Tibial nerve (tissue), 4 donors: ENCODE data around the gene INPP5A. TPM values are rescaled to one million over a fixed set of nuclear protein-coding genes. Genes with fewer than 3 reads are reported as not detected.
A peak's percentile ranks its signal among the peaks of the same experiment; 100 is the strongest.

ENCODE experiments used
- DNase-seq, 2 donors: peaks; one replicate each; pipeline ENCODE4 v3.0.0-alpha.2; 2019; ENCODE audit warnings: low spot score in 2 of 2
- H3K27ac ChIP-seq, 4 donors: fragments of 200-600 bp; sonication (generic) in 3 of 4; one replicate each; pipeline ENCODE4 v1.5.1; 2017 to 2019; ENCODE audit warnings: mild to moderate bottlenecking in 1 of 4
- H3K27me3 ChIP-seq, 2 donors: fragments of 200-600 bp; sonication (generic) in 1 of 2; one replicate each; pipeline versions ENCODE4 v1.5.1 to v1.6.0; 2017 to 2019
- H3K36me3 ChIP-seq, 3 donors: fragments of 200-600 bp; sonication (generic); one replicate each; pipeline ENCODE4 v1.5.1; 2018 to 2019
- H3K4me1 ChIP-seq, 4 donors: fragments of 200-600 bp; sonication (generic) in 3 of 4; one replicate each; pipeline ENCODE4 v1.5.1; 2017 to 2019
- H3K4me3 ChIP-seq, 4 donors: fragments of 200-600 bp; sonication (generic) in 3 of 4; one replicate each; pipeline ENCODE4 v1.5.1; 2017 to 2019; ENCODE audit warnings: mild to moderate bottlenecking in 1 of 4, moderate library complexity in 1 of 4
- H3K9me3 ChIP-seq, 4 donors: fragments of 200-600 bp; sonication (generic) in 3 of 4; one replicate each; pipeline ENCODE4 v1.5.1; 2017 to 2019
- EP300 ChIP-seq, 2 donors: sonication (generic); formaldehyde crosslinking; IDR thresholded peaks; one replicate each; pipeline ENCODE4 v1.6.1; 2017; ENCODE audit warnings: antibody characterized with exemption in 2 of 2, mild to moderate bottlenecking in 1 of 2
- POLR2A ChIP-seq, 2 donors: fragments of 450-650 bp; IDR thresholded peaks; one replicate each; pipeline ENCODE4 v1.6.1; 2017; ENCODE audit warnings: antibody characterized with exemption in 2 of 2, mild to moderate bottlenecking in 2 of 2, moderate library complexity in 2 of 2
- WGBS, 2 donors: methylation state at CpG; one replicate each; pipeline ENCODE4 v1.1.5; 2018; 5-methylcytosine and 5-hydroxymethylcytosine counted together
- total RNA-seq, 4 donors: library from RNA; depleted of rRNA; stranded (reverse); fragments of >200 nt; gene quantifications; one replicate each; pipeline ENCODE4 v1.1.0, GENCODE V29; 2016
- TF ChIP-seq, protein P1 (sequence below), 5 experiments: fragments of 200-600 bp in 3 of 5; fragments of 450-650 bp in 2 of 5; sonication (generic) in 3 of 5; IDR thresholded peaks; one replicate each; pipeline ENCODE4 v1.5.1; 2016 to 2019; ENCODE audit warnings: antibody characterized with exemption in 5 of 5, mild to moderate bottlenecking in 3 of 5, moderate library complexity in 2 of 5

Gene INPP5A
- total RNA-seq, 4 donors from 2014 or later: 73.8 to 101 (median 86.2) TPM

DNA sequence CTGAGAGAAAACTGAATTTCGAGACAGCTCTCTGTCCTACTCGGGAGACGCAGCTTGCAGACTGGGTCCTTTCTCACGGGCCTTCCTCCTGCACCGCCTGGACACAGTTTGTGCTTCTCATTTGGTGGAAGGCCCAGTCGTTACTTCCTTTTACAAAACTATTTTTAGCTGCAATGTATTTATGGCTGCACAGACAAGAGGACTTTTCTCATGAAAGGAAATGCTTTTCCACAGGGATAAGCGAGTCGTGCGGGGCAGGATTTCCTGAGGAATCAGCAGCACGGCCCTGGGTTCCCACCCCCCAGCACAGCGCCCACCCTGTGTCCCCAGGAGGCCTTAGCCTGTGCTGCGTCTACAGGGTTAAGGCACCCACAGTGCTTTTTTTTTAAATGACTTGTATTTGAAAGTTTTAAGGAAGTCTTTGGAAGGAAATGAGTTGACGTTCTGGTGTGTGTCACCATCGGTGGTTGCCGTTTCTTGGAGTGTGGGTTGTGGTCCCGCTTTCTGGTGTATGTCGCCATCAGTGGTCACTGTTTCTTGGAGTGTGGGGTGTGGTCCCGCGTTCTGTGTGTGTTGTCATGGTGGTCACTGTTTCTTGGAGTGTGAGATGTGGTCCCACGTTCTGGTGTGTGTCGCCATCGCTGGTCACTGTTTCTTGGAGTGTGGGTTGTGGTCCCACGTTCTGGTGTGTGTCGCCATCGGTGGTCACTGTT is 50.9 kb downstream of the INPP5A start:
- H3K4me3 ChIP-seq: peak overlapping the region in 1 of 4 donors; percentile 4
- TF ChIP-seq POLR2A (IDR thresholded peaks at IDR 0.05): no peak
- TF ChIP-seq EP300 (IDR thresholded peaks at IDR 0.05): peak in 1 of 2 donors; percentile 18
- no peaks in the 10 kb centered on the region for H3K27me3 ChIP-seq
- H3K9me3 ChIP-seq: no peaks in the 10 kb centered on the region
- peak overlapping the region in 3 of 4 donors; percentile 24 to 66 (median 28) for H3K27ac ChIP-seq
- H3K36me3 ChIP-seq: no peaks in the 10 kb centered on the region
- DNase-seq: no peak
- peaks cover 0 to 67% (median 29%) of the 10 kb centered on the region in 4 donors for H3K4me1 ChIP-seq
- WGBS, 2 donors: 50 to 52% methylated on average over 25 of the region's 25 CpGs

DNA sequence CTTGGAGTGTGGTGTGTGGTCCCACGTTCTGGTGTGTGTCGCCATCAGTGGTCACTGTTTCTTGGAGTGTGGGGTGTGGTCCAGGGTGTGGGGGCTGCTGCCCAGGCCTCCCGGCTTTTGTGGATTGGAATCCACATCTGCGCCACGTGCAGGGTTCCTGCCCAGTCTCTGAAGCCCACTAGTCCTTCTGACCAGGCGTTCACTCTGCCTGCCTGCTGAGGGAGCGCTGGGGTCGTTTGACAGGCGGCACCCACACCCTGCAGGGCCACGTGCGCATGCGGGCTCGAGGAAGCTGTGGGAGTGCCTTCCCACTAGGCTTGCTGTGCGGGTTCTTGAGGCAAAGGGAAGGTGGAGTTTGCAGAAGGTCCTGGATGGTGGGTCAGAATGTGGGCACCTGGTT is 51.4 kb downstream of the INPP5A start:
- WGBS, 2 donors: 77 to 88% methylated on average over 13 to 14 of the region's 14 CpGs
- H3K4me1 ChIP-seq: peaks cover 0 to 68% (median 30%) of the 10 kb centered on the region in 4 donors
- no peaks in the 10 kb centered on the region for H3K9me3 ChIP-seq
- peak overlapping the region in 2 of 4 donors; percentile 24 to 28 for H3K27ac ChIP-seq
- DNase-seq: no peak
- H3K36me3 ChIP-seq: no peaks in the 10 kb centered on the region
- TF ChIP-seq EP300 (IDR thresholded peaks at IDR 0.05) (no peak), POLR2A (IDR thresholded peaks at IDR 0.05) (no peak)
- TF ChIP-seq, protein P1, sequence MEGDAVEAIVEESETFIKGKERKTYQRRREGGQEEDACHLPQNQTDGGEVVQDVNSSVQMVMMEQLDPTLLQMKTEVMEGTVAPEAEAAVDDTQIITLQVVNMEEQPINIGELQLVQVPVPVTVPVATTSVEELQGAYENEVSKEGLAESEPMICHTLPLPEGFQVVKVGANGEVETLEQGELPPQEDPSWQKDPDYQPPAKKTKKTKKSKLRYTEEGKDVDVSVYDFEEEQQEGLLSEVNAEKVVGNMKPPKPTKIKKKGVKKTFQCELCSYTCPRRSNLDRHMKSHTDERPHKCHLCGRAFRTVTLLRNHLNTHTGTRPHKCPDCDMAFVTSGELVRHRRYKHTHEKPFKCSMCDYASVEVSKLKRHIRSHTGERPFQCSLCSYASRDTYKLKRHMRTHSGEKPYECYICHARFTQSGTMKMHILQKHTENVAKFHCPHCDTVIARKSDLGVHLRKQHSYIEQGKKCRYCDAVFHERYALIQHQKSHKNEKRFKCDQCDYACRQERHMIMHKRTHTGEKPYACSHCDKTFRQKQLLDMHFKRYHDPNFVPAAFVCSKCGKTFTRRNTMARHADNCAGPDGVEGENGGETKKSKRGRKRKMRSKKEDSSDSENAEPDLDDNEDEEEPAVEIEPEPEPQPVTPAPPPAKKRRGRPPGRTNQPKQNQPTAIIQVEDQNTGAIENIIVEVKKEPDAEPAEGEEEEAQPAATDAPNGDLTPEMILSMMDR (IDR thresholded peaks at IDR 0.05): no peak
- H3K4me3 ChIP-seq: no peak overlapping the region
- no peaks in the 10 kb centered on the region for H3K27me3 ChIP-seq

DNA sequence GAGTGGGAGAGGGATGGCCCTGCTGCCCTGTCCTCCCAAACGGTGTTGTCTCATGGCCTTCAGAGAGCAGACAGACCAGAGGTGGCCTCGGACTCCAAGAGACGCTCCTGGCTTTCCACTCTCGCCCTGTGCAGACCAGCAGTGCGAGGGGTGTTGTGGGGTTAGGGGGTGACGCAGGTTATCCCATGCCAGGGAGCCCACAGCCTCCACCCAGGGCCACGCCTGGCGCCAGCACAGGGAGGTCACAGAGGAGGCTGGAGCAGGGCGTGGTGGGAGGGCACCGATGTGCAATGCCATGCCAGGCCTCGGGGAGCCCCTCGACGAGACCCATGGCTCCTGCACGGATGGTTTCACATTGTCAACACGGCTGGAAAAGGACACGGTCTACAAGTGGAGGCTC is 52.1 kb downstream of the INPP5A start:
- Histone ChIP-seq H3K9me3 (no peaks in the 10 kb centered on the region), H3K27me3 (no peaks in the 10 kb centered on the region), H3K27ac (no peak overlapping the region), H3K4me3 (no peak overlapping the region), H3K4me1 (peaks cover 0 to 74% (median 31%) of the 10 kb centered on the region in 4 donors), H3K36me3 (no peaks in the 10 kb centered on the region)
- TF ChIP-seq EP300 (IDR thresholded peaks at IDR 0.05) (no peak), POLR2A (IDR thresholded peaks at IDR 0.05) (no peak)
- TF ChIP-seq, protein P1 (IDR thresholded peaks at IDR 0.05): no peak
- no peak for DNase-seq
- 93 to 94% methylated on average over 16 of the region's 16 CpGs for WGBS, 2 donors

DNA sequence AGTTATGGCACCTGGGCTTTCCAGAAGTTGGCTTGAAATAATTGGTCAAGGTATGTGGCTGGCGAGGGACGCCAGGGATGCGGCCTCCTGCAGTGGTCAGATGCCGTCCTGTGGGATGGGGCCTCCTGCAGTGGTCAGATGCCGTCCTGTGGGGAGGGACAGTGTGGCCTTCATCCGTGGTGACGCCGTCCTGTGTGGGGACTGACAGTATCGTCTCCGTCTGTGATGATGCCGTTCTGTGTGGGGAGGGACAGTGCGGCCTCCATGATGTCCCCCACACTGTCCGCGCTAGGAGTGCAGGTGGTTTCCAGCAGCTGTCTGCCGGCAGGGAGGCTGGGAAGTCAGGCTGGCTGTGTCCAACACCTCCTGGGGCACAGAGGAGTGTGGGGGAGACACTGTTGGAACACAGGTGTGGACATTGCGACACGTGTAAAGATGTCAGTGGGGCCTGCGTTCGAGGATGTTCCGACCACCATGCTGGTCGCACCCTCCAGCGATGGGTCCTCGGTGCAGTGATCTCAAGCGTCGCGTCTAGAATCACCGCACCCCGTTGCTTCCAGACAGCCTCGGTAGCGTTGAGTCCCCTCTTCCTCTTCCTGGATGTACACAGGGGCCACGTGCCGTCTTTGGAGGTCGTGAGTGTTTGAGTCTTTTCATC is 52.6 kb downstream of the INPP5A start:
- TF ChIP-seq, protein P1 (IDR thresholded peaks at IDR 0.05): no peak
- no peak for TF ChIP-seq POLR2A (IDR thresholded peaks at IDR 0.05)
- no peak for TF ChIP-seq EP300 (IDR thresholded peaks at IDR 0.05)
- Histone ChIP-seq H3K4me3 (no peak overlapping the region), H3K27ac (no peak overlapping the region), H3K36me3 (no peaks in the 10 kb centered on the region), H3K27me3 (no peaks in the 10 kb centered on the region), H3K4me1 (peaks cover 0 to 79% (median 34%) of the 10 kb centered on the region in 4 donors), H3K9me3 (no peaks in the 10 kb centered on the region)
- 95% methylated on average over 31 to 33 of the region's 33 CpGs for WGBS, 2 donors
- DNase-seq: no peak

DNA sequence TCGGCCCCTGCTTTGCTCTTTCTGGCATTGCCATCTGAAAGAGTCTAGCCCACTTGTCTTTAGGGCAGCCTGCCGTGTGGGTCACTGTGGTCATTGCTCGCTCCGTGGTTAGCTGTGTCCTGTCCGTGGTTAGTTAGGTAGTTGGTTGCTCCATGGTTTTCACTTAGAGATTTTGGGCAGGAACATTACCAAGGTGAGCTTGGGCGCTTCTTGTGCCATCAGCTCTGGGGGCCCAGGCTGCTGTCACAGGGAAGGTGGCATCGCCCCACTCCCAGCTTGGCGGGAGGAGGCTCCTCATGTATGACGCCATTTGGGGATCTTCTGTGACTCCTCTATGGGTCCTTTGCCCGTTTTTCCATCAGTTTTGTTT is 53.1 kb downstream of the INPP5A start:
- 90 to 98% methylated on average over 10 of the region's 10 CpGs for WGBS, 2 donors
- no peak for DNase-seq
- peaks cover 0 to 83% (median 37%) of the 10 kb centered on the region in 4 donors for H3K4me1 ChIP-seq
- no peaks in the 10 kb centered on the region for H3K36me3 ChIP-seq
- H3K9me3 ChIP-seq: no peaks in the 10 kb centered on the region
- no peak overlapping the region for H3K27ac ChIP-seq
- no peak overlapping the region for H3K4me3 ChIP-seq
- TF ChIP-seq POLR2A (IDR thresholded peaks at IDR 0.05): no peak
- TF ChIP-seq, protein P1 (IDR thresholded peaks at IDR 0.05): no peak
- TF ChIP-seq EP300 (IDR thresholded peaks at IDR 0.05): no peak
- H3K27me3 ChIP-seq: no peaks in the 10 kb centered on the region
